ENCODE measurements around the gene VWA5B2.

Gene VWA5B2

DNA sequence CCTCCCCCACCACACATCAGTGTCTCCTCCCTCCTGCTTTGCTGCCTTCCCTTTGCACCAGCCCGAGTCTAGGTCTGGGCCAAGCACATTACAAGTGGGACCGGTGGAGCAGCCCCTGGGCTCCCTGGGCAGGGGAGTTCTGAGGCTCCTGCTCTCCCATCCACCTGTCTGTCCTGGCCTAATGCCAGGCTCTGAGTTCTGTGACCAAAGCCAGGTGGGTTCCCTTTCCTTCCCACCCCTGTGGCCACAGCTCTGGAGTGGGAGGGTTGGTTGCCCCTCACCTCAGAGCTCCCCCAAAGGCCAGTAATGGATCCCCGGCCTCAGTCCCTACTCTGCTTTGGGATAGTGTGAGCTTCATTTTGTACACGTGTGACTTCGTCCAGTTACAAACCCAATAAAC lies 45.7 kb upstream of the VWA5B2 start:
- Histone ChIP-seq H3K79me2 (ENCODE audit: insufficient read depth, low read length) (peaks cover 26% of the 10 kb centered on the region), H3K36me3 (ENCODE audit: low read length) (no peaks in the 10 kb centered on the region)

DNA sequence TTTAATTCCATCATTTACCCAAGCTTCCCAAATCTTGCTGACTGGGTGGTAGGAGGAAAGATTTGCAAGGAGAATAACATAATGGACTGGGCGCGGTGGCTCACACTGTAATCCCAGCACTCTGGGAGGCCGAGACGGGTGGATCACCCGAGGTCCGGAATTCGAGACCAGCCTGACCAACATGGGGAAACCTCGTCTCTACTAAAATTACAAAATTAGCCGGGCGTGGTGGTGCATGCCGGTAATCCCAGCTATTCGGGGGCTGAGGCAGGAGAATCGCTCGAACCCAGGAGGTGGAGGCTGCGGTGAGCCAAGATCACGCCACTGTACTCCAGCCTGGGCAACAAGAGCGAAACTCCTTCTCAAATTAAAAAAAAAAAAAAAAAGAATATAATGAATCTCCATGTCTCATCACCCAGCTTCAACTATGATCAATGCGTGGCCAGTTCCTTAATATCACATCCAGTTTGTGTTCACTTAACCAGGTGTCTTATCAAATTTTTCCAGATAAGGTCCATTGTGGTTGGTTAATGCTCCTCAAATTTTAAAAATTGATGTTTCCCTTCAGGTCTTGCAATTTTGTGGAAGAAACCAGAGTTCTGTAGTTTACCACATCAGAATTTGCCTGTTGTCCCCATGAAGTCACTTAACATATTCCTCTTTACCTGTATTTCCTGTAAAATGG lies 44.7 kb upstream of the VWA5B2 start:
- 0 out of 2 replicates have a peak, but pooled peaks cover 3% of the 10 kb centered on the region for H3F3A ChIP-seq (ENCODE audit: insufficient read depth)
- H3K9me3 ChIP-seq (ENCODE audit: insufficient read depth, low read length), result no peaks in the 10 kb centered on the region
- H3K4me2 ChIP-seq (ENCODE audit: low read depth, low read length, poor library complexity, severe bottlenecking), result peak overlapping the region; percentile 75
- no peaks in the 10 kb centered on the region for H4K20me1 ChIP-seq (ENCODE audit: low read depth, low read length)
- no peaks in the 10 kb centered on the region for H3K9me2 ChIP-seq (replicated peaks; ENCODE audit: insufficient read depth, low read length)
- H3K79me2 ChIP-seq (ENCODE audit: insufficient read depth, low read length), result peaks cover 29% of the 10 kb centered on the region
- H3K36me3 ChIP-seq (ENCODE audit: low read length), result no peaks in the 10 kb centered on the region
- no peak overlapping the region for H2AFZ ChIP-seq (ENCODE audit: low read depth, low read length, severe bottlenecking)
- peak overlapping the region; percentile 73 for H3K9ac ChIP-seq (ENCODE audit: low read length)
- peak overlapping the region; percentile 61 for H3K4me3 ChIP-seq (ENCODE audit: insufficient read depth, low read length, poor library complexity, severe bottlenecking)
- no peak overlapping the region for H3K27ac ChIP-seq (ENCODE audit: low read depth, low read length)
- TF ChIP-seq, protein P1, sequence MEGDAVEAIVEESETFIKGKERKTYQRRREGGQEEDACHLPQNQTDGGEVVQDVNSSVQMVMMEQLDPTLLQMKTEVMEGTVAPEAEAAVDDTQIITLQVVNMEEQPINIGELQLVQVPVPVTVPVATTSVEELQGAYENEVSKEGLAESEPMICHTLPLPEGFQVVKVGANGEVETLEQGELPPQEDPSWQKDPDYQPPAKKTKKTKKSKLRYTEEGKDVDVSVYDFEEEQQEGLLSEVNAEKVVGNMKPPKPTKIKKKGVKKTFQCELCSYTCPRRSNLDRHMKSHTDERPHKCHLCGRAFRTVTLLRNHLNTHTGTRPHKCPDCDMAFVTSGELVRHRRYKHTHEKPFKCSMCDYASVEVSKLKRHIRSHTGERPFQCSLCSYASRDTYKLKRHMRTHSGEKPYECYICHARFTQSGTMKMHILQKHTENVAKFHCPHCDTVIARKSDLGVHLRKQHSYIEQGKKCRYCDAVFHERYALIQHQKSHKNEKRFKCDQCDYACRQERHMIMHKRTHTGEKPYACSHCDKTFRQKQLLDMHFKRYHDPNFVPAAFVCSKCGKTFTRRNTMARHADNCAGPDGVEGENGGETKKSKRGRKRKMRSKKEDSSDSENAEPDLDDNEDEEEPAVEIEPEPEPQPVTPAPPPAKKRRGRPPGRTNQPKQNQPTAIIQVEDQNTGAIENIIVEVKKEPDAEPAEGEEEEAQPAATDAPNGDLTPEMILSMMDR (IDR thresholded peaks at IDR 0.05; ENCODE audit: insufficient read depth, low read length, poor library complexity, severe bottlenecking), result no peak
- no peak for TF ChIP-seq EZH2phosphoT487 (conservative IDR thresholded peaks at IDR 0.05; ENCODE audit: low read length)
- H3K27me3 ChIP-seq (ENCODE audit: low read length), result no peaks in the 10 kb centered on the region

More for the DNA sequence above, 45.7 kb upstream of the VWA5B2 start:
- H3K27ac ChIP-seq (ENCODE audit: low read depth, low read length), result no peak overlapping the region
- no peaks in the 10 kb centered on the region for H3K27me3 ChIP-seq (ENCODE audit: low read length)
- no peak overlapping the region for H3K4me2 ChIP-seq (ENCODE audit: low read depth, low read length, poor library complexity, severe bottlenecking)
- H4K20me1 ChIP-seq (ENCODE audit: low read depth, low read length), result no peaks in the 10 kb centered on the region
- H3K4me3 ChIP-seq (ENCODE audit: insufficient read depth, low read length, poor library complexity, severe bottlenecking), result no peak overlapping the region
- 0 out of 2 replicates have a peak, but pooled peaks cover 3% of the 10 kb centered on the region for H3F3A ChIP-seq (ENCODE audit: insufficient read depth)
- H3K9ac ChIP-seq (ENCODE audit: low read length), result no peak overlapping the region
- no peak overlapping the region for H2AFZ ChIP-seq (ENCODE audit: low read depth, low read length, severe bottlenecking)
- TF ChIP-seq, protein P1 (IDR thresholded peaks at IDR 0.05; ENCODE audit: insufficient read depth, low read length, poor library complexity, severe bottlenecking), result no peak
- no peak for TF ChIP-seq EZH2phosphoT487 (conservative IDR thresholded peaks at IDR 0.05; ENCODE audit: low read length)
- H3K9me2 ChIP-seq (replicated peaks; ENCODE audit: insufficient read depth, low read length), result no peaks in the 10 kb centered on the region
- no peaks in the 10 kb centered on the region for H3K9me3 ChIP-seq (ENCODE audit: insufficient read depth, low read length)

- Histone ChIP-seq H2AFZ (ENCODE audit: low read depth, low read length, severe bottlenecking) (peak overlapping the region; percentile 56), H3K9me2 (replicated peaks; ENCODE audit: insufficient read depth, low read length) (no peaks in the 10 kb centered on the region), H3K4me3 (ENCODE audit: insufficient read depth, low read length, poor library complexity, severe bottlenecking) (peak overlapping the region; percentile 76), H3K36me3 (ENCODE audit: low read length) (no peaks in the 10 kb centered on the region), H3K27me3 (ENCODE audit: low read length) (no peaks in the 10 kb centered on the region), H3K79me2 (ENCODE audit: insufficient read depth, low read length) (peaks cover 29% of the 10 kb centered on the region), H3K9me3 (ENCODE audit: insufficient read depth, low read length) (no peaks in the 10 kb centered on the region), H3K9ac (ENCODE audit: low read length) (peak overlapping the region; percentile 73), H3K27ac (ENCODE audit: low read depth, low read length) (peak overlapping the region; percentile 58), H3F3A (ENCODE audit: insufficient read depth) (0 out of 2 replicates have a peak, but pooled peaks cover 3% of the 10 kb centered on the region), H4K20me1 (ENCODE audit: low read depth, low read length) (no peaks in the 10 kb centered on the region), H3K4me2 (ENCODE audit: low read depth, low read length, poor library complexity, severe bottlenecking) (peak overlapping the region; percentile 75)
- TF ChIP-seq, protein P1 (IDR thresholded peaks at IDR 0.05; ENCODE audit: insufficient read depth, low read length, poor library complexity, severe bottlenecking), result no peak
- TF ChIP-seq EZH2phosphoT487 (conservative IDR thresholded peaks at IDR 0.05; ENCODE audit: low read length), result no peak
These were observed 43.8 kb upstream of the VWA5B2 start for GRCh38 chr3:184185461-184186183.
